Heart left ventricle (tissue), 13 donors: ENCODE data around the gene JMJD7.

Experiments
- CTCF ChIP-seq, 12 donors: fragments of 200-600 bp; sonication (generic) in 4 of 12; IDR thresholded peaks; one replicate each; pipeline versions ENCODE4 v1.5.0 to v1.8.0; 2018 to 2022; ENCODE audit warnings: antibody characterized with exemption in 12 of 12, mild to moderate bottlenecking in 5 of 12
- POLR2A ChIP-seq, 2 donors: fragments of 450-650 bp; IDR thresholded peaks; one replicate each; pipeline ENCODE4 v1.6.1; 2017; ENCODE audit warnings: antibody characterized with exemption in 2 of 2, mild to moderate bottlenecking in 2 of 2, moderate library complexity in 2 of 2
- donor health status: ischemic (EF 13 %, LVEDD 7.1; RV severe dilation, severe dysfunction).
- donor health status: DM: no; HTN: yes; CAD: no.
- donor health status: DM: no; HTN: no; CAD: no.
- donor health status: ischemic (EF 25% LVEDD 6.9; RV normal size, moderate dysfunction).
- donor health status: ischemic (EF 25% LVEDD 5.7; RV mildly dilated, moderate dysfunction).
- donor health status: ischemic (EF 35%, LVEDD 5.7; RV mildly dilated, moderate dysfunction).
- donor health status: nonischemic (EF 11% LVEDD 7.7; RV severe dilation, severe dysfunction).
- donor health status: DM: yes; HTN: yes; CAD: no.
- donor health status: PGD.
- donor health status: ischemic (EF 29% LVEDD 5.4; RV normal size, mild dysfunction).
- donor health status: nonischemic (EF 23%, LVEDD 6.1; RV moderate dilation, normal function).

DNA sequence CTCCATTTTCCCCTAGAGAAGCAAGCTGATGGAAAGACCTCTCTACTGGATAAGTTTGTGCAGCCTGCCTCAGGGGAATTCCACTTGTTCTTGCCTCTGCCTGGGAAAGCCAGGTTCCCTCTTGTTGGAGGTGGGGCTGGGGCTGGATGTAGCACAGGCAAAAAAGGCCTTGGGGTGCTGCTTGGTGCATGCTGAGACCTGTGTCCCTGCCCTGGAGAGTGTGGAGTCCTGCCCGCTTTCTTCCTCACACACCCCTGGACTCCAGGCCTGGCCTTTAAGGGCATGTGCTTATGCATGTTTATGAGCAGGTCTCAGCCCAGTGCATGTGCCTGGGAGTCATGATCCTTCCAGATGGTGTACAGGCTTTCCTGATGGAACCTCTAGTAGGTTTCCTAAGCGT lies 23.5 kb upstream of the JMJD7 start:
- TF ChIP-seq CTCF (IDR thresholded peaks at IDR 0.05) (no peak), POLR2A (IDR thresholded peaks at IDR 0.05) (no peak)
